ENCODE results near the gene SPRY4. TPM values are rescaled to one million over a fixed set of nuclear protein-coding genes. Genes with fewer than 3 reads are reported as not detected.

Gene SPRY4
- total RNA-seq, 4 donors from 2014 or later, result 15.4 to 29.0 (median 24.5) TPM

DNA sequence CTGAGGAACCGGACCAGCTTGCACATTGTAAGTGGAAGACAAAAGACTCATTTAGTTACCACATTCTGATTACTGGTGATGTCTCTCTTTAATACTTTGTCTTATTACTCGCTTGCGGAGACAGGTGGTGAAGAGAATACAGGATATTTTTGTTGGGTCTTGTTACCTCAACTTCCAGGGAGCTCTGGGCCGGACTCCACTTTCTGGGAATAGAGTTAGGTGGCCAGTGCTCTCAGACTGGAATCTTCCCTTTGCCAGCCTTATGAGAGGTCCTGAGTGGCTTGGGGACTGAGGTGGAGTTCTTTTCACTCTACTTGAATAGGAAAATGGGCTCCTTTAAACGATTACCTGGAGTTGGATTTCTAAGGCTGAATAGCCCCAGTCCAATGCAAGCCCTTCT, 33.3 kb upstream of the SPRY4 start:
- TF ChIP-seq EP300 (IDR thresholded peaks at IDR 0.05), result no peak
- TF ChIP-seq POLR2AphosphoS5 (IDR thresholded peaks at IDR 0.05), result no peak
- TF ChIP-seq, protein P1, sequence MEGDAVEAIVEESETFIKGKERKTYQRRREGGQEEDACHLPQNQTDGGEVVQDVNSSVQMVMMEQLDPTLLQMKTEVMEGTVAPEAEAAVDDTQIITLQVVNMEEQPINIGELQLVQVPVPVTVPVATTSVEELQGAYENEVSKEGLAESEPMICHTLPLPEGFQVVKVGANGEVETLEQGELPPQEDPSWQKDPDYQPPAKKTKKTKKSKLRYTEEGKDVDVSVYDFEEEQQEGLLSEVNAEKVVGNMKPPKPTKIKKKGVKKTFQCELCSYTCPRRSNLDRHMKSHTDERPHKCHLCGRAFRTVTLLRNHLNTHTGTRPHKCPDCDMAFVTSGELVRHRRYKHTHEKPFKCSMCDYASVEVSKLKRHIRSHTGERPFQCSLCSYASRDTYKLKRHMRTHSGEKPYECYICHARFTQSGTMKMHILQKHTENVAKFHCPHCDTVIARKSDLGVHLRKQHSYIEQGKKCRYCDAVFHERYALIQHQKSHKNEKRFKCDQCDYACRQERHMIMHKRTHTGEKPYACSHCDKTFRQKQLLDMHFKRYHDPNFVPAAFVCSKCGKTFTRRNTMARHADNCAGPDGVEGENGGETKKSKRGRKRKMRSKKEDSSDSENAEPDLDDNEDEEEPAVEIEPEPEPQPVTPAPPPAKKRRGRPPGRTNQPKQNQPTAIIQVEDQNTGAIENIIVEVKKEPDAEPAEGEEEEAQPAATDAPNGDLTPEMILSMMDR (IDR thresholded peaks at IDR 0.05), result no peak
- no peak for TF ChIP-seq POLR2A (IDR thresholded peaks at IDR 0.05; ENCODE audit: low read depth)
- H3K27ac ChIP-seq (replicated peaks in 1 of 4), result peak overlapping the region; percentile 88 to 99 (median 96)
- H3K27me3 ChIP-seq, result no peaks in the 10 kb centered on the region
- H3K9me3 ChIP-seq, result no peaks in the 10 kb centered on the region
- peak overlapping the region in 2 of 4 donors; percentile 76 to 83 for H3K4me3 ChIP-seq
- H3K36me3 ChIP-seq, result no peaks in the 10 kb centered on the region
- WGBS, result 81% methylated on average over 5 of the region's 5 CpGs
- H3K4me1 ChIP-seq, result peaks cover 25 to 35% (median 30%) of the 10 kb centered on the region in 4 donors
- intact Hi-C loops (cut with DNase I), result loop anchor here (10.0 kb wide), 1 partner anchor 187 kb away; no protein-coding TSS in a partner anchor
- DNase-seq (ENCODE audit: extremely low spot score), result no peak

DNA sequence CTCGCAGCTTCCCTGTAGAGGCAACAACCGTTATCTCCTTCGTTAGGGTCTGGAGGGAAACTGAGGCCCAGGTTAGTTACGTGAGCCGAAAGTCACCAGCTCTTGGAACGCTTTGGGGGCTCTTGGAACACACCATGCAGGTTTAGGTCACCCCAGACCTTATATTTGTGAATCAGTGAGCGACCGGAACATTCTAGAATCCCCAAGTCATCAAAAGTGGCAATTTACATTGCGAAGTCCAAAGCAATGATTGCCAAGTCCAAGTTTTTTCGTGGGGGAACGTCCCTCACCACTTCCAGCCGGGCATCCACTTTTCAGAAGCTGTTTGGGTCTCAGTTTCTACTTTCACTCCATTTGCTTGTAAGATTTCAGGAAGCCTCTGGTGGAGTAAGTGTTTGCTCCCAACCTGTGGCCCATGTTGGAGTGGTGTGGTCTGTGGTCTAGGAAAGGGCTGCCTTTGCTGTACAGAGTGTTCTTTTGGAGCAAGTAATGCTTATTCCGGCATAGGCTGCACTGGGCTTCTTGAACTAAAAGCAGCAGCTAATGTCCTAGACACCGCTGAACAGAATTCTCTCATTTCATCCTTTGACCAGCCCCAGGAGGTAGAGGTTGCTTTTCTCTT, 32.8 kb upstream of the SPRY4 start:
- 28% methylated on average over 14 of the region's 14 CpGs for WGBS
- DNase-seq (ENCODE audit: extremely low spot score), result no peak
- peak overlapping the region; percentile 88 to 99 (median 96) for H3K27ac ChIP-seq (replicated peaks in 1 of 4)
- H3K4me3 ChIP-seq, result peak overlapping the region; percentile 67 to 83 (median 78)
- intact Hi-C loops (cut with DNase I), result loop anchor here (2.0 to 10.0 kb wide), 2 partner anchors 33 to 187 kb away; partner anchors contain the start of gene SPRY4
- H3K36me3 ChIP-seq, result no peaks in the 10 kb centered on the region
- TF ChIP-seq POLR2A (IDR thresholded peaks at IDR 0.05; ENCODE audit: low read depth), result no peak
- TF ChIP-seq, protein P1 (IDR thresholded peaks at IDR 0.05), result no peak
- no peak for TF ChIP-seq EP300 (IDR thresholded peaks at IDR 0.05)
- TF ChIP-seq POLR2AphosphoS5 (IDR thresholded peaks at IDR 0.05), result no peak
- H3K4me1 ChIP-seq, result peaks cover 20 to 29% (median 25%) of the 10 kb centered on the region in 4 donors
- no peaks in the 10 kb centered on the region for H3K27me3 ChIP-seq
- no peaks in the 10 kb centered on the region for H3K9me3 ChIP-seq

DNA sequence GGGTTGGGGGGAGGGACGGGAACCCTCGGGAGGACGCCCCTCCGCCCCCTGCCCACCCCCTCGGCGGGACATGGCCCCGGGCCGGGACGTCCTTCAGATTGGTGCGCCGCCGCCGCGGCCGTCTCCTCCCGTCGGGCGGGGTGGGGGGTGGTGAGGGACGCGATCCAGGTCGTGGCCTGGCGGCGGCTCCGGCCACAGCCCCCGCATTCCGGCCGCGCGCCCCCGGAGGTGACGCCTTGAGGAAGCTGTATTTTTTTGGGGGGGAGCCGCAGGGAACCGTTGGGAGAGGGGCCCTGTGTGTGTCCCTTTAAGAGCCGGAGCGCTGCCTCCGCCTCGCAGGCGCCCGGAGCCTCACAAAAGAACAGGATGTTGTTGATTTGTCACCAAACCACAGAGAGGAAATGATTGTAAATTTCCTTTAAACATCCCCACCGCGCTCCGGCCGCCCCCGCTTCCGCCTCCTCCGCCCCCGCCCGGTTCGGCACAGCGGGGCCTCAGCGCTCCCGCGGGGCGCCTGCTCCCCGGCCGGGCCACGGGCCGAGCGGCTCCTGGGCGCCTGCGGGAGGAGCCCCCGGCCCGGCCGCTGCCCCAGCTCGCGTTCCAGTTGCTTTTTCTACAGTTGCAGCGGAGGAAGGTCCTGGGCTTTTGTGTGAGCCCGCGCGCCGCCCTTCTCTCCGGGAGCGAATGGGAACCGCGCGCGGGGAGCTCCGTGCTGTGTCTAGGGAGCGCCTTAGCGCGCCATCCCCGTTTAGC, 32.1 kb upstream of the SPRY4 start:
- H3K27ac ChIP-seq (replicated peaks in 1 of 4), result peak overlapping the region; percentile 88 to 99 (median 96)
- H3K4me1 ChIP-seq, result peaks cover 15 to 24% (median 19%) of the 10 kb centered on the region in 4 donors
- no peaks in the 10 kb centered on the region for H3K9me3 ChIP-seq
- intact Hi-C loops (cut with DNase I), result loop anchor here (2.0 to 10.0 kb wide), 2 partner anchors 32 to 188 kb away; partner anchors contain the start of gene SPRY4
- no peaks in the 10 kb centered on the region for H3K27me3 ChIP-seq
- DNase-seq (ENCODE audit: extremely low spot score), result peak; percentile 98
- H3K36me3 ChIP-seq, result no peaks in the 10 kb centered on the region
- WGBS, result 0% methylated on average over 11 of the region's 82 CpGs
- peak overlapping the region; percentile 67 to 83 (median 78) for H3K4me3 ChIP-seq
- TF ChIP-seq, protein P1 (IDR thresholded peaks at IDR 0.05), result no peak
- TF ChIP-seq POLR2A (IDR thresholded peaks at IDR 0.05; ENCODE audit: low read depth) (no peak), POLR2AphosphoS5 (IDR thresholded peaks at IDR 0.05) (peak; percentile 65 to 75)

DNA sequence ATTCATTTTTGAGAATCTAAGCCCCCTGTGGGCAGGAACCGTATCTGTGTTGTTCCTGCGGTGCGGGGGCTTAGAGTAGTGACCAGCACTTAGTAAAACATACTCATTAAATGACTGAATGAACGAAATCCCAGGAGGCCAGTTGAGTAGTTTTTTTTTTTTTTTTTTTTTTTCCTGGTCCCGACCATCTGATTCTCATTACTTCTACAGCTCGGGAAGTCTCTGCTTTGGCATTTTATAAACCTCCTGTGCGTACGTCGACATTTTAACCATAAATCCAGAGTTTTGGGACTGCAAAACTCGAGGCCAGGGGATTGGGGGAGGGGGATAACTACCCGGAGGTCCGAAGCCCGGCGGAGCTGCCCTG, 31.5 kb upstream of the SPRY4 start:
- TF ChIP-seq, protein P1 (IDR thresholded peaks at IDR 0.05), result no peak
- intact Hi-C loops (cut with DNase I), result loop anchor here (2.0 to 10.0 kb wide), 2 partner anchors 32 to 188 kb away; partner anchors contain the start of gene SPRY4
- H3K36me3 ChIP-seq, result no peaks in the 10 kb centered on the region
- peaks cover 15 to 24% (median 19%) of the 10 kb centered on the region in 4 donors for H3K4me1 ChIP-seq
- no peaks in the 10 kb centered on the region for H3K27me3 ChIP-seq
- H3K27ac ChIP-seq (replicated peaks in 1 of 4), result peak overlapping the region; percentile 88 to 99 (median 96)
- H3K4me3 ChIP-seq, result peak overlapping the region; percentile 67 to 83 (median 78)
- DNase-seq (ENCODE audit: extremely low spot score), result no peak
- H3K9me3 ChIP-seq, result no peaks in the 10 kb centered on the region
- 6% methylated on average over 12 of the region's 14 CpGs for WGBS

All from esophagus muscularis mucosa (tissue), 4 donors.